HG03571 (cell line): Measurements from ENCODE around the gene MTX1.
"Not testable (repeated sequence)": the region's sequence is repeated elsewhere in the genome, so short reads cannot be mapped to it uniquely, and the experiment has no call there.

Source experiments
- ATAC-seq: cut with Tn5 transposase; IDR thresholded peaks from one replicate; pipeline ENCODE4 v1.9.1; 2021; ENCODE audit not compliant: unreplicated experiment

MTX1 gene

DNA sequence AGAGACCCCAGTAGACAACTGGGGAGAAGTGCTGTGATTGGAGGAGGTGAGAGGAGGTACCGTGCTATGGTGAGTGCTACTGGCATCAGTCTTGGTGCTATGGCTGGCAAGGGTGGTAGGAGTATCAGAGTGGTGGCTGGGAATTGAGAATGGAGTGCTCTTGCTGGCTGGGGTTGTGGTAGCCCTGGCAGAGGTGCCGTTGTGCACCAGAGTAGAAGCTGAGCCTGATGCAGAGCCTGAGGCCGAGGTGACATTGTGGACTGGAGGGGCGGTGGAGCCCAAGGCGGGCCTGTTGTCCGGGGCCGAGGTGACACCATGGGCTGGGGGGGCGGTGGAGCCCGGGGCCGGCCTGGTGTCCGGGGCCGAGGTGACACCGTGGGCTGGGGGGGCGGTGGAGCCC, 20.2 kb upstream of the MTX1 start:
- ATAC-seq = no peak

DNA sequence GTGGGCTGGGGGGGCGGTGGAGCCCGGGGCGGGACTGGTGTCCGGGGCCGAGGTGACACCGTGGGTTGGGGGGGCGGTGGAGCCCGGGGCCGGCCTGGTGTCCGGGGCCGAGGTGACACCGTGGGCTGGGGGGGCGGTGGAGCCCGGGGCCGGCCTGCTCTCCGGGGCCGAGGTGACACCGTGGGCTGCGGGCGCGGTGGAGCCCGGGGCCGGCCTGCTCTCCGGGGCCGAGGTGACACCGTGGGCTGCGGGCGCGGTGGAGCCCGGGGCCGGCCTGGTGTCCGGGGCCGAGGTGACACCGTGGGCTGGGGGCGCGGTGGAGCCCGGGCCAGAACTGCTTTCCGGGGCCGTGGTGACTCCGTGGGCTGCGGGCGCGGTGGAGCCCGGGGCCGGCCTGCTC, 18.6 kb upstream of the MTX1 start:
- ATAC-seq = not testable (repeated sequence)

DNA sequence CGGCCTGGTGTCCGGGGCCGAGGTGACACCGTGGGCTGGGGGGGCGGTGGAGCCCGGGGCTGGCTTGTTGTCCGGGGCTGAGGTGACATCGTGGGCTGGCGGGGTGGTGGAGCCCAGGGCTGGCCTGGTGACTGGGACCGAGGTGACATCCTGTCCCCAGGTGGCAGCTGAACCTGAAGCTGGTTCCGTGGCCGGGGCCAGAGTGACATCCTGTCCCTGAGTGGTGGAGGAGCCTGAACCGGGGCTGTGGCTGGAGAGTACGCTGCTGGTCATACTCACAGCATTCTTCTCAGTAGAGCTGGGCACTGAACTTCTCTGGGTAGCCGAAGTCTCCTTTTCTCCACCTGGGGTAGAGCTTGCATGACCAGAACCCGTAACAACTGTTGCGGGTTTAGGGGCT, 16.6 kb upstream of the MTX1 start:
- ATAC-seq = no peak

DNA sequence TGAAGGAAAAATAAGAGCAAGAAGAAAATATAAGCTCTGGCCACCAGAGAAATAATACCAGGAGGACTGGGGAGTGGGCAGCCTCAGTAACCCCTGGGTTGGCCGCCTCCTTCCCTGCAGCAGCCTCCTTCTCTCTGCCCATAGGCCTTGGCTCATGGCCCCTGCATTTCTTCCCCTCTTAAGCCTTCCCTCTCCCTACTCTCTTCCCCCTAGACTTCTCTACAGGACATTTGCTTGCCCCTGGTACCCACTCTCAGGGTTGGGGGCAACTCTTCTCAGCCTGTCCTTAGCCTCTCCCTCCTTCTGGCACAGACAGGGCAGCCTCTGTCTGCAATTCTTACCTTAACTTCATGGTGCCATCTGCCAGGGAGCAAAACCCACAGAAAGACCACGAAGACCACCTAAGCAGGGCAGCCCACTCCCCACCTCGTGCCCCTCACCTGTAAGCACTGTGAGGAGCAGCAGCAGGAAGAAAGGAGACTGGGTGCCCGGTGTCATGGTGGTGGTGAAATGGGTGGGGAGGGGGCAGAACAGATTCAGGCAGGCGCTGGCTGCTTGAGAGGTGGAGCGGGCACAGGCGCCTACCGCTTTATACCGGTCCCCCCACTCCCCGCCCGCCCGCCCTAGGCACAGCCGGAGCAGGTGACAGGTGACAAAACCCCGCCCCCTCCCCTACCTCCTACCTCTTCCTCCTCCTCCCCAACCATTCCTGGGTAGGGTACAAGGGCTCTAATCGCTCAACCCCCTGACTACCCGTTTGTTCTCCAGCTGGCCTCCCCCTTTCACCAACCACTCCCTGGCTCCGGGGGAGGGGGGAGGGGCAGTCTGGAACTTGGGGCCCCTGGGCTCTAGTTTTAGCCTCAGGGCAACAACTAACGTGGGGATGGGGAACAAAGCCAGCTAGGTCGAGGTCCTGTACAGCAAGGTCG, 15.9 kb upstream of the MTX1 start:
- ATAC-seq = no peak

DNA sequence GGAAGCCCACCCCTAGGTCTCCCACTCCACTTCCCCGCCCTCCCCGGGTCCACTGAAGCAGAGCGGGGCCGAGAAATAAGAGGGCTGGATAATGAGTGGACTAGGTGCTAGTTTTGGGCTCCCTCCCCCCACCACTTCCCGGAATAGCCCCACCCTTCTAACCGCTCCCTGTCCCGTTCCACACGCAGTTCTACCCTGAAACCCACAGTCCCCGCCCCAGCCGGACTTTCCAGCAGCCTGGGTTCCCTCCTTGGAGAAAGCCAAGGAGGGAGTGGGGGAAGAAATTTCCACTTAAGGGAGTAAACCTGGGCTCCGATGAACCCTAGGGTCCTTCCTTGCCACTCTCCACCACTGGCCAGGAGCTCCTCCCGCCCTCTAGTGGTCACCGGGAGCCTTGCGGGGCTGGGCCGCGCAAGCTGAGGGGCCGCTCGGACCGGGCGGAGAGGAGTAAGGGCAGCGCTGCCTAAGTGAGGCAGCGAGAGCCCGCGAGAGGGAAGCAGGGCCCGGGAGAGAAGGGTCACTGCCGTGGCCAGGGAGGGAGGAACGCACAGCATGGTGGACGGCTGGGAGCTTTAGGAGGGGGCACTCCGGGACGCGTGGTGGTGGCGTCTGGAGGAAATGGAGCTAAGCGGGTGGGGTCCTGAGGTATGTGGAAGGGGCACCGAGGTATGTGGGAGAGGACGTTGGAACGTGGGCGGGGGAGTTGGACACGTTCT, 15.1 kb upstream of the MTX1 start:
- ATAC-seq = peak; percentile 45

DNA sequence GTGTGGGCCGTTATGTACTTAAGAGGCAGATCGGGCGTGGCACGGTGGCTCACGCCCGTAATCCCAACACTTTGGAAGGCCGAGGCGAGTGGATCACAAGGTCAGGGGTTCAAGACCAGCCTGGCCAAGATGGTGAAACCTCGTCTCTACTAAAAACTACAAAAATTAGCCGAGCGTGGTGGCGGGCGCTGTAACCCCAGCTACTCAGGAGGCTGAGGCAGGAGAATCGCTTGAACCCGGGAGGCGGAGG, 14.6 kb upstream of the MTX1 start:
- not testable (repeated sequence) for ATAC-seq

DNA sequence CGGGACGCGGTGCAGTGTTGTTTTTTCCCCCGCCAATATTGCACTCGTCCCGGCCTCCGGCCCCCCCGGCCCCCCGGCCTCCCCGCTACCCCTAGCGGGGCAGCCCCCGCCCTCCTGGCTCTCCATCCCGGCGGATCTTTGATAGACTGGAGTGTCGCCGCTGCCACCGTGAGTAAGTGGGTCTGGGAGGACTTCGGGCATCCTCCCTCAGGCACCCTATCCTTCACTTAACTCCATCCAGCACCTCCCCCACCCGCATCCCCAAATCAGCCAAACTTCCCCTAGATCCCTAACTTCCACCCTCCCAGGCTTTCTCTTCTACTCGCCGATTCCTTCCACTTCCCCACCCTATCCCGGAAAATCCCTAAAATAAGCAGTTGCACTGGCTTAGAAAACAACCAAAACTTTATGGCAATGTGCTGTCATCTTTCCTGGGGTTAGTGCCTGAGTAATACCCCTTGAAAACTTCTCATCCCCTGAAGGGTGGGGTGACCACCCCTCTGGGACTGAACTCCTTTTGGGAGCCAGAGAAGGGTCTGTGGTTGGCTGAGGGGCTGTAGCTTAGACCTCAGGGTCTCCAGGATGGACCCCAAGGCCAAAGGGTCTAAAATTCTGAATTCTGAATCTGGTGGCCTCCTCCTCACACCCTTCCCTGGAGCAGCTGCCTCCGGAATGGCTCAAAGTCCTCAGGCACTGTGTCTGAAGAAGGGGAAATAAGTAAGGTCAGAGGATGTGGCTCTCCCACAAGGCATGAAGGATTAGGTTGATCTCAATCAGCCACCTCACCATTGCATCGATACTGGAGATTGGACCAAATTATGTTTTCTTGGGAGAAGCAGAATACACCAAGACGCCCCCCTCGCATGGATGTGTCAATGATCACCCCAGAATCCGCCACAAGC, 13.0 kb upstream of the MTX1 start:
- ATAC-seq = no peak

DNA sequence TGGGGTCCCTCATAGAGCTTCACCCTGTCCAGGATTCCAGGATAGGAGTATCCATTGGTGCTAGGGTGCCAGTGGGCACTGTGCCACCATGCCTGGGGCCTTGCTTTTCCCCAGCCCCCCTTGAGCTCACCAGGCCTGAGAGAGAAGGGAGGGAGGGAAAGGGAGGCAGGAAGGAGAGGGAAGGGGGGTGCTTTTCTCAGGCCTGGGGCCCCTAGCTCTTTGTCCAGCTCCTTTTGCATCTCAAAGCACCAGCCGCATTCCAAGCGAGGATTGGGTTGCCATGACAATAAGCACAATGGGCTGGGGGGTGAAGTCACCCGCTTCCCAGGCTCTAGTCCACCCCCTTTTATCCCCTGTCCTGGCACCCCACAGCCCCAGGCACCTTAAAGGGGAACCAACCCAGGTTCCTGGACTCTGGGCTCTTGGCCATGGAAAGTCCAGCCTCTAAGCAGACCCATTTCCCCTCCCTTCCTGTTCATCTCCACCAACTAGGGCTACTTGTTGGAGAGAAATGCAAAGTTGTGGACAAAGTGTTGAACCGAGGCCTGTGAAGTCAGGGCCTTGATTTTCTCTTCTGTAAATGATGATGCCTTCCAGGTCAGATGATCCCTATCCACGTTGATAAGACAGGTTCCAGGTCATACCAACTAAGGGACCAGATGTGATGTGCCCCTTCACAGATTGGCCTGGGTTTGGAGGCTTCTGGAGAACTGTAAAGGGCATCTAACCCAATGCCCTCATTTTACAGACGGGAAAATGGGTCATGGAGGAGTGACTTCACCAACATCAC, 12.2 kb upstream of the MTX1 start:
- ATAC-seq = no peak

DNA sequence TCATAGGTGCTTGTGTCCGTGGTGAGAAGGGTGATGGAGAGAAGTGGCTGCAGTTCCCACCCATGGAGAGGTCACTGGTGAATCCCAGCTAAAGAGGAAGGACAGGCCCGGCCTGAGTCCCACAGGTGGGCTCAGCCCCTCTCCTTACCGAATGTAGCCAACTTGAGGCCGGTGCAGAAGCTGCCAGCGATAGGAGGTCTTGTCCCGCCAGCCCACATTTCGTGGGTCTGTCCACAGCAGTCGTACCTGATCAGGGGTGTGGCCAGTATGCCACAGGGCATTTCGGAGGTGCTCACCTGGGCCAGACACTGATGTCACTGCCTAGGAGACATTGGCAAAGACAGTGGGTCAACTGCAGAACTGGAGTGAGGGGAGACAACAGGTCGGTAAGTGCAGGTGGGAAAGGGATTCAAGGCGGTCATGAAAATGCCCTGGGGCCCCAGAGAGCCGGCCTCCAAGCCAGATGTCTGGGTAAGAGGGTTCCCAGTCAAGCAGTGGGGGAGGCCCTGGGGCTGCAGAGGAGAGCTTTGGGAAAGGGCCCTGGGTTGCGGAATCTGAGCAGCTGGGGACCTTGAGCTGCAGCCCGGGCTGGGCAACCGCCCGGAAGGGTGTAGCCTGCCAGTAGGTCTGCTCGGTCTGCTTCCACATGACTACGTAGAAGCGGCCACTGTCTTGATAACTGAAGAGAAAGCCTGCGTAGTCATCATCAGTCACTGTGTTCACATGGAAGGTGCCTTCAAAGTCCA, 11.4 kb upstream of the MTX1 start:
- ATAC-seq = no peak

DNA sequence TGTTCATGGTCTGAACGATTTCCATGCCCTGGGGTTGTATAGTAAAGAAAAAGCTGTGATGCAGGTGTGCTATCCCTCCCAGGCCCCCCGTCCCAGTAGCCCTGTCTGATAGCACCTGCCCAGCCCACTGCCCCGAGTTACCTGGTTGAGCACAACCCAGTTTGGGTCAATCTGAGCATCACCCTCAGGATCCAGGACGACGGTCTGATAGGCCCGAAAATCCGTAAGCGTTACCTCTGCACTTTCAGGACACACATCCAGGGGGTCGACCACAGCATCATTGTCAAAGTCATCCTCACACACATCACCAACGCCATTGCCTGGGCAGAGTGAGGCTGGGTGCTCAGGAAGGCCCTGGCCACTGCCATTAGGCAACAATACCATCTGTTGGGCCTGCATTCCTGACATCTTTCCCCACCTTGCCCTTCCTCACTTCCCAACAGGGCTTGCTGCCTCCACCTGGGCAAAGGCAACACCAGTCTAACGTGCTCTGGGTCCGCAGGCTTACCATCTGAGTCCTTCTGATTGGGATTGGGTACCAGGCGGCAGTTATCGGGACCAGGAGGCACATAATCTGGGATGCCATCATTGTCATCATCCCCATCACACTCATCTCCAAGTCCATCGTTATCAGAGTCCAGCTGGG, 10.5 kb upstream of the MTX1 start:
- ATAC-seq = no peak

DNA sequence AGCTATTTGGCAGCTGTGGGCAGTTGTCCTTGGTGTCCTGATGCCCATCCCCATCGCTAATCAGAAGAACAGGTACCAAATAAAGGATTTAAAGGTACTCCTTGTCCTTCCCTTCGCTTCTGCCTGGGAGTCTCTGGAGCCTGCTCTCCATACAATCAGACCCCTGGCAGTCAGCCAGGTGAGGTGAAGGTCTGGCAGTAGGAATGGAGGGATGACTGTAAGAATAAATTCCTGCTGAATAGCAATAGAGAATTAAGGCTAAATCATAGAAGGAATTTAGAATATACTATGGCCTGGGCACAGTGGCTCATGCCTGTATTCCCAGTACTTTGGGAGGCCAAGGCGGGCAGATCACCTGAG, 10.0 kb upstream of the MTX1 start:
- no peak for ATAC-seq

DNA sequence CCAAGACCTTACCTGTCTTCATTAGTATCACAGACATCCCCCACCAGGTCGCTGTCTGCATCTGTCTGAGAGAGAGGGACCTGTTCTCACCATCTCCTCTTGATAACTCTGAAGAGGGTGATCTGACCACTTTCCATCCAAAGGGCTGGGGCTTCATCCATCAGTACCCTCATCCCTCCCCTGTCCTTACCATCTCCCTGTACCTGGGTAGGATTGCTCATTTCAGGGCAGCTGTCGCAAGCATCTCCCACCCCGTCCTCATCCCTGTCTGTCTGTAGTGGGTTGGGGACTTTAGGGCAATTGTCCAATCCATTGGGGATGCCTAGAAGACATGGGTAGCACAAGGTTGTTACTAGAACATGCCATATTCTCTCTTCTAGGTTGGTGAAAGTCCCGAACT, 8.7 kb upstream of the MTX1 start:
- ATAC-seq = no peak

DNA sequence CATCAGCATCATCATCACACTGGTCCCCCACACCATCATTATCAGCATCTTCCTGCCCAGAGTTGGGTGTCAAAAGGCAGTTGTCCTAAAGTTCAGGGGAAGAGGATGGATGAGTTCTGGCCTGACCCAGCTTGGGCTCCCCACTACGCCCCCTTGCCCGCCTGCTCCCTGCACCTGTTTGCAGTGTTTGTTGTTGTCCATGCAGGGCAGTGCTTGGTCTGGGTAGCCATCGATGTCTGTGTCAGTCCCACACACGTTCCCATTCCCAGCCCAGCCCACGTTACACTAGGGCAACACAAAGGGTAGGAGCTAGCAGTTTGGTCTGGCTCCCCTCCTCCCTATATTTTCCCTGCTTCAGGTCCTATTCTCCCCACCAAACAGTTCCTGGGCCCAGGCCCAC, 7.6 kb upstream of the MTX1 start:
- ATAC-seq = no peak

DNA sequence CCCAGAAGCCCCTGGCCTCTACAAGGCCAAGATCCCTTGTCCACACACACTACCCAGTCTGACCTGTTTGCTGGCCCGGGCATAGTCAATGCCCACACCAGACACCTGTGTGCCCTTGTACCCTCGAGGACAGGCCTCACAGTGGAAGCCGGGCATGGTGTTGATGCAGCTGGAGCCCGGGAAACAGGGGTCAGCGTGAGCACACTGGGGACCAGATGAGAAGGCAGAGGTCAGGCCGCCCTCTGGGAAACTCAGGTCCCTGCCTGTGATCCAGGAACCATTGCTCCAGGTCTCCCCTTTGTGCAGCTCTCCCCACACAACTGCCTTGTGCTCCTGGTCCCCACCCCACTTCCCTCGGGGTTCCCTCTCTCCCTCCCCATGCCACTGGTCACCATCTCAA, 6.3 kb upstream of the MTX1 start:
- ATAC-seq = no peak

DNA sequence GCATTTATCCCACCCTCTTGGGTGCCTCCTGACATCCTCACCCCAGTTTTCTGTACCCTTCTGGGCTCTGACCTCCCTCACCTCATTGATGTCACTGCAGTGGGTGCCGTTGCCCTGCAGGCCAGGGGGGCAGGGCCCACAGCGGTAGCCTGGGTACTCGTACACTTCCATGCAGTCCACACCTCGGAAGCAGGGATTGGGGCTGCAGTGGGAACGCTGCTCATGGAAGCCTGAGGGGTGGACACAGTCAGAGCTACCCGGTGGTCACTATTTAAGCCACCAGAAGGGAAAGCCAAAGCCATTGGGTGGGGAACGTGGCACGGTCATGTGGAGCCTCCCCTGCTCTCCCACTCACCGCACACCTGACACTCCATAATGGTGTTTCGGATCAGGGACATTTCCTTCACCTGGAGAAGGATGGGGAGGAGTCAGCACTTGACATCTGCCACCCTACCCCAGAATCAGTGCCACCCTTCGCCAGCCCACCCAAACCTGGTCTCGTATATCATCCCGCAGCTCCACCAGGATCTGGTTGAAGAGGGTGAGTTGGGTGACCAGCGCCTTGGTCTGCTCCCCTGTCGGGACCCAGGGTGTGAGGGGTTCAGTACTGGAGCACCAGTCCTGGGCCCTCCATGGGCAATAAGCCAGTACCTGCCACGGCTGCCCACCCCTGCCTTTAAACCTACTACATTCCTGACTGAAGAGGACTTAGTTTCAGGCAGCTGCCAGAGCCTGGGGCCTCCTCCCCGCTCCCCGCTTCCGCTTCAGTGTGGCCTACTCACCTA, 5.6 kb upstream of the MTX1 start:
- no peak for ATAC-seq

DNA sequence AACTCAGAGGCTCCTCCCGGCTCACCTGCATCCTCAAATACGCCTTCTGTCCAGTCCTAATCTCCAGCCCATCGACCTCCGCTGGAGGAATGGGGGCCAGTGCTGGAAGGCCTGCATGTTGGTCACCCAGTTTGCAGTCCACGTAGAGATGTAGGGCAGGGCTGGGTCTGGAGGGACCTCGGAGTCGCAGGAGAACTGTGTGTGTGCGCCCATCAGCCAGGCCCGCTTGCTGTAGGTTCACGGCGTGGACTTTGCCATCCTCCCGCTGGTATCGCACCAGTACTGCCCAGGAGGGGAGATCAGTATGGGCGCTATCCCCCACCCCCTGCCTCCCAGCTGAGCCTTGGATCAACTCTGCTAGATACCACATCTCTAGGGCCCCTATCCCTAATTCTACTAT, 3.5 kb upstream of the MTX1 start:
- ATAC-seq = no peak

DNA sequence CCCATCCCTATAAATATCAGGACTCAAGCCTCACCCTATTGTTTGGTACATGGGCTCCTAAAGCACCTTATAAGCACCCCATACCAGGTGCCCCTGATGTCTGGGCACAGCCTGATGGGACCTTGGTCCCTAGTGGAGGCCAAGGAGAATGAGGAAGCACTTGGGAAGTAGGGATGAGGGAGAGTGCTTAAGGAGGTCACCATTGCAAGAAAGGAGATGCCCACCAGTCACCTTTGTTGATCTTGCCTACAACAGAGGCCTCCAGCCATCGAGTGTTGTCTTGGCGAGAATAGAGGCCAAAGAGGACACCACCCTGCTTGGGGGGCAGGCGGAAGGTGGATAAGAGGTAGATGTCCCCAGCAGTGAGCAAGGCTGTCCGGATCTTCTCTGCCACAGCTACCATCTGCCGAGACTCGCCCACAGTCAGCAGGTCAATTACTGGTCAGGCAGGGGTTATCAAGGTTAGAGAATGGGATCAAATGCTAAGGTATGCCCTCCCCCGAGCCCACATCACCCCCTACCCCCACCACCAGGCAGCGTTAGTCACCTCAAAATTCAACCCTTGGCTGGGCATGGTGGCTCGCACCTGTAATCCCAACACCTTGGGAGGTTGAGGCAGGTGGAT, 2.4 kb upstream of the MTX1 start:
- ATAC-seq = no peak
